Fibroblast of skin of left biceps (primary cell): Measurements from ENCODE around the gene KMT2C.

Experiments
- DNase-seq, 2 experiments: peaks; one replicate each; pipeline ENCODE4 v3.0.0-alpha.2; 2013; ENCODE audit warnings: low read depth in 2 of 2

The KMT2C gene

GRCh38 chr7:152203095-152203494 is 232.7 kb downstream of the KMT2C start:
- no peak for DNase-seq

GRCh38 chr7:152202056-152202455 is 233.7 kb downstream of the KMT2C start:
- DNase-seq = peak; percentile 32

GRCh38 chr7:152200395-152200794 is 235.4 kb downstream of the KMT2C start:
- no peak for DNase-seq

GRCh38 chr7:152196391-152196790 is 239.4 kb downstream of the KMT2C start:
- DNase-seq = no peak

- no peak for DNase-seq
These were observed 241.9 kb downstream of the KMT2C start for GRCh38 chr7:152193880-152194279.

GRCh38 chr7:152189061-152189460 is 246.7 kb downstream of the KMT2C start:
- DNase-seq = no peak

GRCh38 chr7:152185558-152185957 is 250.2 kb downstream of the KMT2C start:
- DNase-seq = no peak

- DNase-seq = no peak
These were observed 255.2 kb downstream of the KMT2C start for GRCh38 chr7:152180587-152180986.

GRCh38 chr7:152180048-152180447 is 255.8 kb downstream of the KMT2C start:
- no peak for DNase-seq

GRCh38 chr7:152178405-152179058 is 257.3 kb downstream of the KMT2C start:
- no peak for DNase-seq

- DNase-seq = no peak
These were observed 258.0 kb downstream of the KMT2C start for GRCh38 chr7:152177681-152178404.

- no peak for DNase-seq
These were observed 259.0 kb downstream of the KMT2C start for GRCh38 chr7:152176797-152177196.

GRCh38 chr7:152173372-152174070 is 262.3 kb downstream of the KMT2C start:
- DNase-seq = no peak

- DNase-seq = no peak
These were observed 273.5 kb downstream of the KMT2C start for GRCh38 chr7:152162287-152162686.

GRCh38 chr7:152161171-152161570 is 274.6 kb downstream of the KMT2C start:
- no peak for DNase-seq

- DNase-seq = no peak
These were observed 276.8 kb downstream of the KMT2C start for GRCh38 chr7:152158801-152159587.

- no peak for DNase-seq
These were observed 283.5 kb downstream of the KMT2C start for GRCh38 chr7:152152267-152152666.

GRCh38 chr7:152149363-152149762 is 286.4 kb downstream of the KMT2C start:
- DNase-seq = no peak

GRCh38 chr7:152148706-152149105 is 287.1 kb downstream of the KMT2C start:
- no peak for DNase-seq

- DNase-seq = peak; percentile 5 to 8
These were observed 289.8 kb downstream of the KMT2C start for GRCh38 chr7:152145853-152146466.

GRCh38 chr7:152144557-152145245 is 291.1 kb downstream of the KMT2C start:
- DNase-seq = no peak
